ENCODE measurements around the gene PPY. TPM values are rescaled to one million over a fixed set of nuclear protein-coding genes. Genes with fewer than 3 reads are reported as not detected.

PPY gene
- total RNA-seq, 1 experiment from 2014 or later, result not detected

DNA sequence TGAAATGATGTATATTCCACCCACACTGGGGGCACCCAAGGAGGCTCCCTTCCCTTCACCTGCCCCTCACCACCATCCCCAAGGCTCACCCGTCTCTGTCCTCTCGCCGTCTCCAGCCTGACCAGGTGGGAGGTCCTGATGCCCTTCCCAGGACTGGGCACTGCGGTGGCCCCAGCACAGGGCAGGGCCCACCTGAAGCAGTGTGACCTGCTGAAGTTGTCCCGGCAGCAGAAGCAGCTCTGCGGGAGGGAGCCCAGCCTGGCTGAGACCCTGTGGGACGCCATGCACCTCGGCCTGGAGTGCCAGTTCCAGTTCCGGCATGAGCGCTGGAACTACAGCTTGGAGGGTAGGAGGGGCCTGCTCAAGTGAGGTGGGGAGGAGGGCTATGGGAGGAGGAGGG, 9.9 kb downstream of the PPY start:
- Mint-ChIP-seq H3K4me1 (peaks cover 6 to 13% of the 10 kb centered on the region in 2 experiments), H3K4me3 (no peak overlapping the region), H3K27ac (no peak overlapping the region), H3K36me3 (ENCODE audit: insufficient read depth in 1 of 3, low read depth in 3 of 3) (no peaks in the 10 kb centered on the region), H3K9me3 (no peaks in the 10 kb centered on the region), H3K27me3 (ENCODE audit: low read depth) (peaks cover 44% of the 10 kb centered on the region)
- Histone ChIP-seq H2BK20ac (ENCODE audit: low read depth, low read length, poor library complexity, severe bottlenecking) (no peak overlapping the region), H4K91ac (ENCODE audit: insufficient read length, low read depth, low read length) (no peak overlapping the region), H4K20me1 (ENCODE audit: control insufficient read depth, insufficient read depth, insufficient read length) (no peaks in the 10 kb centered on the region), H2BK12ac (ENCODE audit: insufficient read length, low read depth, low read length) (no peak overlapping the region), H3K18ac (ENCODE audit: insufficient read length, low read depth, low read length) (no peak overlapping the region), H3K23me2 (ENCODE audit: insufficient read length, low read depth, low read length, poor library complexity, severe bottlenecking) (no peaks in the 10 kb centered on the region), H3K14ac (ENCODE audit: insufficient read depth, low read length) (no peak overlapping the region), H3K56ac (ENCODE audit: insufficient read length, low read depth, low read length) (no peak overlapping the region), H4K8ac (replicated peaks; ENCODE audit: insufficient read length, low read depth, low read length) (no peak overlapping the region), H2AFZ (ENCODE audit: low read length) (no peak overlapping the region), H3K27ac (ENCODE audit: insufficient read length, low read depth, low read length) (no peak overlapping the region), H3K27me3 (ENCODE audit: insufficient read depth, low read length) (no peaks in the 10 kb centered on the region; the same call in 1 of the 2 replicates), H3K79me2 (ENCODE audit: insufficient read depth, low read length) (no peaks in the 10 kb centered on the region), H3K4me2 (ENCODE audit: insufficient read depth, insufficient read length, low read length) (no peak overlapping the region), H3K9ac (ENCODE audit: extremely low read depth, insufficient read length, low read length) (no peak overlapping the region), H3K4me1 (ENCODE audit: insufficient read depth, low read length) (no peaks in the 10 kb centered on the region), H4K5ac (ENCODE audit: insufficient read length, low read depth, low read length) (no peak overlapping the region), H3K9me3 (ENCODE audit: control insufficient read depth, low read depth, low read length) (no peaks in the 10 kb centered on the region), H2BK15ac (ENCODE audit: low read depth, low read length) (no peak overlapping the region), H3K4ac (ENCODE audit: low read depth, low read length) (no peak overlapping the region), H2AK5ac (ENCODE audit: insufficient read length, low read length) (no peak overlapping the region), H3K23ac (ENCODE audit: insufficient read length, low read depth, low read length) (no peak overlapping the region), H3K79me1 (ENCODE audit: insufficient read depth, low read depth, low read length, poor library complexity, severe bottlenecking) (no peaks in the 10 kb centered on the region), H2BK120ac (ENCODE audit: low read depth, low read length, poor library complexity, severe bottlenecking) (no peak overlapping the region), H2BK5ac (ENCODE audit: insufficient read length, low read length) (no peak overlapping the region), H3T11ph (ENCODE audit: low read length) (no peak overlapping the region)
- WGBS (ENCODE audit: extremely low coverage, insufficient read length, low lambda C conversion rate), result no CpG with 5 or more reads among the region's 10 CpGs
- no peak for TF ChIP-seq CTCF (conservative IDR thresholded peaks at IDR 0.05)
- DNase-seq, result no peak

All from H9 (cell line).